ENCODE results near the gene CPM. TPM values are rescaled to one million over a fixed set of nuclear protein-coding genes. Genes with fewer than 3 reads are reported as not detected.

Gene CPM
- 0.40 TPM in 1 of 2 replicates, not detected in the other for total RNA-seq

GRCh38 chr12:68932961-68933893 is at the start of gene CPM:
TSS of gene CPM (minus strand) at chr12:68933171. CDS start at chr12:68932837, 334 bp downstream.
- DNase-seq (ENCODE audit: low read depth, low spot score), result no peak

GRCh38 chr12:68981516-68981915 is 48.5 kb upstream of the CPM start:
- no peak for DNase-seq (ENCODE audit: low read depth, low spot score)

GRCh38 chr12:68980476-68981212 is 47.7 kb upstream of the CPM start:
- DNase-seq (ENCODE audit: low read depth, low spot score), result no peak

- no peak for DNase-seq (ENCODE audit: low read depth, low spot score)
Observed at GRCh38 chr12:68978678-68979077, 45.7 kb upstream of the CPM start.

GRCh38 chr12:68977909-68978610 is 45.1 kb upstream of the CPM start:
- no peak for DNase-seq (ENCODE audit: low read depth, low spot score)

GRCh38 chr12:68977335-68977734 is 44.4 kb upstream of the CPM start:
- no peak for DNase-seq (ENCODE audit: low read depth, low spot score)

- no peak for DNase-seq (ENCODE audit: low read depth, low spot score)
Observed at GRCh38 chr12:68976395-68976841, 43.4 kb upstream of the CPM start.

GRCh38 chr12:68975811-68976210 is 42.8 kb upstream of the CPM start:
- no peak for DNase-seq (ENCODE audit: low read depth, low spot score)

GRCh38 chr12:68972595-68972994 is 39.6 kb upstream of the CPM start:
- DNase-seq (ENCODE audit: low read depth, low spot score), result no peak

- DNase-seq (ENCODE audit: low read depth, low spot score), result no peak
Observed at GRCh38 chr12:68971404-68971803, 38.4 kb upstream of the CPM start.

GRCh38 chr12:68970951-68971350 is 38.0 kb upstream of the CPM start:
- DNase-seq (ENCODE audit: low read depth, low spot score), result no peak

GRCh38 chr12:68970306-68970705 is 37.3 kb upstream of the CPM start:
- DNase-seq (ENCODE audit: low read depth, low spot score), result no peak

GRCh38 chr12:68967046-68967445 is 34.1 kb upstream of the CPM start:
- DNase-seq (ENCODE audit: low read depth, low spot score), result no peak

GRCh38 chr12:68963856-68964745 is 31.1 kb upstream of the CPM start:
- no peak for DNase-seq (ENCODE audit: low read depth, low spot score)

GRCh38 chr12:68962877-68963855 is 30.2 kb upstream of the CPM start:
- no peak for DNase-seq (ENCODE audit: low read depth, low spot score)

- DNase-seq (ENCODE audit: low read depth, low spot score), result no peak
Observed at GRCh38 chr12:68959891-68960464, 27.0 kb upstream of the CPM start.

- no peak for DNase-seq (ENCODE audit: low read depth, low spot score)
Observed at GRCh38 chr12:68959143-68959858, 26.3 kb upstream of the CPM start.

- no peak for DNase-seq (ENCODE audit: low read depth, low spot score)
Observed at GRCh38 chr12:68958322-68958721, 25.4 kb upstream of the CPM start.

- no peak for DNase-seq (ENCODE audit: low read depth, low spot score)
Observed at GRCh38 chr12:68957273-68957672, 24.3 kb upstream of the CPM start.

Measured in pulmonary artery endothelial cell (primary cell).